ENCODE data around the gene PROP1. TPM values are rescaled to one million over a fixed set of nuclear protein-coding genes. Genes with fewer than 3 reads are reported as not detected.
A peak's percentile ranks its signal among the peaks of the same experiment; 100 is the strongest.

The PROP1 gene
- total and polyA plus RNA-seq, 4 donors = not detected

DNA sequence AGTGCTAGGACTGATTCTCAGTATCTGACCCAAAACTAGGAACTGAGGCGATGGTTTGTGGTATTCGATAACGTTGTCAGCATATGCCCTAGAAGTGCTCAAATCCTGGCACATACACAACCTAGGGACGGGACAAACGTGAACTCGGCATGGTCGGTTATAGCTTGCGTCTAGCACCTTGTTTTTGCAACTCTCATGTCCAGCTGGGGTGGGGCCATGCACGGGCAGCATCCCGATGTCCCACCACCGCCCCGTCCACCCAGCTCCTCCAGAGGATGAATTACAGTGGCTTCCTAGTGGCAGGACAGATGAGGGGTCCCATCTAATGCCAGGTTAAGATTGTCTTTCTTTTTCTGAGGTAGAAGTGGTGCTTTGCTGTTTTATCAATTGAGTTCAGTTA, 31.6 kb downstream of the PROP1 start:
- DNase-seq (ENCODE audit: low spot score) = peak; percentile 23
- 89% methylated on average over 12 of the region's 12 CpGs for WGBS
- no peak overlapping the region for H3K27ac ChIP-seq (ENCODE audit: low read depth in 1 of 2, low read length in 2 of 2)
- no peak for TF ChIP-seq EGR1 (IDR thresholded peaks at IDR 0.05; ENCODE audit: low read depth in 2 of 2)
- TF ChIP-seq YY1 (IDR thresholded peaks at IDR 0.05) = no peak
- TF ChIP-seq REST (IDR thresholded peaks at IDR 0.05) = no peak
- TF ChIP-seq HNF4G (IDR thresholded peaks at IDR 0.05) = no peak
- TF ChIP-seq GABPA (IDR thresholded peaks at IDR 0.05 in 1 of 2, conservative IDR thresholded peaks at IDR 0.05 in 1 of 2) = no peak
- no peak for TF ChIP-seq NR2F2 (IDR thresholded peaks at IDR 0.05)
- TF ChIP-seq FOXA1 (IDR thresholded peaks at IDR 0.05) = no peak
- no peak for TF ChIP-seq RXRA (IDR thresholded peaks at IDR 0.05)
- TF ChIP-seq TAF1 (conservative IDR thresholded peaks at IDR 0.05) = no peak
- TF ChIP-seq HNF4A (conservative IDR thresholded peaks at IDR 0.05) = no peak
- no peak for TF ChIP-seq FOXA2 (IDR thresholded peaks at IDR 0.05)
- TF ChIP-seq JUND (IDR thresholded peaks at IDR 0.05) = no peak
- TF ChIP-seq MAX (IDR thresholded peaks at IDR 0.05) = no peak
- TF ChIP-seq RAD21 (IDR thresholded peaks at IDR 0.05) = no peak
- TF ChIP-seq, protein P1, sequence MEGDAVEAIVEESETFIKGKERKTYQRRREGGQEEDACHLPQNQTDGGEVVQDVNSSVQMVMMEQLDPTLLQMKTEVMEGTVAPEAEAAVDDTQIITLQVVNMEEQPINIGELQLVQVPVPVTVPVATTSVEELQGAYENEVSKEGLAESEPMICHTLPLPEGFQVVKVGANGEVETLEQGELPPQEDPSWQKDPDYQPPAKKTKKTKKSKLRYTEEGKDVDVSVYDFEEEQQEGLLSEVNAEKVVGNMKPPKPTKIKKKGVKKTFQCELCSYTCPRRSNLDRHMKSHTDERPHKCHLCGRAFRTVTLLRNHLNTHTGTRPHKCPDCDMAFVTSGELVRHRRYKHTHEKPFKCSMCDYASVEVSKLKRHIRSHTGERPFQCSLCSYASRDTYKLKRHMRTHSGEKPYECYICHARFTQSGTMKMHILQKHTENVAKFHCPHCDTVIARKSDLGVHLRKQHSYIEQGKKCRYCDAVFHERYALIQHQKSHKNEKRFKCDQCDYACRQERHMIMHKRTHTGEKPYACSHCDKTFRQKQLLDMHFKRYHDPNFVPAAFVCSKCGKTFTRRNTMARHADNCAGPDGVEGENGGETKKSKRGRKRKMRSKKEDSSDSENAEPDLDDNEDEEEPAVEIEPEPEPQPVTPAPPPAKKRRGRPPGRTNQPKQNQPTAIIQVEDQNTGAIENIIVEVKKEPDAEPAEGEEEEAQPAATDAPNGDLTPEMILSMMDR (IDR thresholded peaks at IDR 0.05; ENCODE audit: low read depth, low read length, missing input control) = no peak
- TF ChIP-seq ZBTB33 (IDR thresholded peaks at IDR 0.05) = no peak
- no peak for TF ChIP-seq SP1 (IDR thresholded peaks at IDR 0.05)
- TF ChIP-seq, protein P2, sequence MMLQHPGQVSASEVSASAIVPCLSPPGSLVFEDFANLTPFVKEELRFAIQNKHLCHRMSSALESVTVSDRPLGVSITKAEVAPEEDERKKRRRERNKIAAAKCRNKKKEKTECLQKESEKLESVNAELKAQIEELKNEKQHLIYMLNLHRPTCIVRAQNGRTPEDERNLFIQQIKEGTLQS (IDR thresholded peaks at IDR 0.05) = no peak
- no peak overlapping the region for H3K4me3 ChIP-seq (ENCODE audit: low read depth in 1 of 3, low read length in 3 of 3)
- no peaks in the 10 kb centered on the region for H3K4me1 ChIP-seq (ENCODE audit: control insufficient read depth in 4 of 4, insufficient read depth in 4 of 4, low read length in 3 of 4)
- no peak overlapping the region for H3K9ac ChIP-seq (ENCODE audit: low read depth in 1 of 2, low read length in 2 of 2)
- H3K36me3 ChIP-seq (ENCODE audit: control insufficient read depth in 4 of 4, insufficient read depth in 3 of 4, low read depth in 1 of 4, low read length in 3 of 4) = no peaks in the 10 kb centered on the region
- H3K27me3 ChIP-seq (ENCODE audit: control insufficient read depth in 4 of 4, insufficient read depth in 4 of 4, low read length in 3 of 4) = no peaks in the 10 kb centered on the region
- no peaks in the 10 kb centered on the region for H3K9me3 ChIP-seq (ENCODE audit: control insufficient read depth in 4 of 4, low read length in 3 of 4)
